Left lung (tissue), 10 donors: Measurements from ENCODE around the gene FAM120A. TPM values are rescaled to one million over a fixed set of nuclear protein-coding genes. Genes with fewer than 3 reads are reported as not detected.
A peak's percentile ranks its signal among the peaks of the same experiment; 100 is the strongest.

Experiments
- ATAC-seq: fragments of 200-7000 bp; cut with Tn5 transposase; one replicate; pipeline ENCODE4 v1.9.1; 2020; ENCODE audit warnings: moderate library complexity
- DNase-seq, 4 donors: peaks; one replicate each; pipeline ENCODE4 v3.0.0-alpha.2; 2013 to 2020
- H3K27ac ChIP-seq, 2 donors: fragments of 200-600 bp; sonication (generic) in 1 of 2; one replicate each; pipeline versions ENCODE4 v1.5.0 to v1.8.0; 2020 to 2021
- H3K27me3 ChIP-seq, 2 donors: fragments of 200-600 bp; sonication (generic) in 1 of 2; one replicate each; pipeline versions ENCODE4 v1.5.0 to v1.8.0; 2020 to 2021
- H3K36me3 ChIP-seq, 2 donors: fragments of 200-600 bp; sonication (generic) in 1 of 2; one replicate each; pipeline versions ENCODE4 v1.5.0 to v1.8.0; 2020 to 2021
- H3K4me1 ChIP-seq, 2 donors: fragments of 200-600 bp; one replicate each; pipeline ENCODE4 v1.8.0; 2021
- H3K4me3 ChIP-seq, 2 donors: fragments of 200-600 bp; sonication (generic) in 1 of 2; one replicate each; pipeline versions ENCODE4 v1.5.0 to v1.8.0; 2020 to 2021; ENCODE audit warnings: mild to moderate bottlenecking in 1 of 2
- H3K9me3 ChIP-seq, 2 donors: fragments of 200-600 bp; sonication (generic) in 1 of 2; one replicate each; pipeline versions ENCODE4 v1.5.0 to v1.8.0; 2020 to 2021
- intact Hi-C, 2 donors: fragments of 100-400 bp; cut with DNase I; formaldehyde crosslinking; loops; one replicate each; pipeline versions ENCODE4 v1.11.2 to v1.14.2; 2022
- polyA plus RNA-seq, 6 donors: library from polyadenylated mRNA; unstranded; fragments of 120-200 nt; gene quantifications; one replicate each; pipeline ENCODE4 v1.2.1, GENCODE V29; 2013; ENCODE audit not compliant: insufficient read length in 6 of 6
- total RNA-seq, 2 donors: library from RNA; stranded (reverse); fragmentation: NEBNext Ultra II Directional; extraction: Animal tissue kit (Norgen Biotek cat#: 25700); gene quantifications; one replicate each; pipeline ENCODE4 v1.2.1, GENCODE V29; 2021
- TF ChIP-seq, protein P1 (sequence below), 2 donors: fragments of 200-600 bp; sonication (generic) in 1 of 2; IDR thresholded peaks; one replicate each; pipeline versions ENCODE4 v1.5.0 to v1.8.0; 2021; ENCODE audit warnings: antibody characterized with exemption in 2 of 2
- donor health status: DM: no; HTN: yes; CAD: no.
- donor health status: DM: no; HTN: no; CAD: no.

The FAM120A gene
- total and polyA plus RNA-seq, 8 donors = 61.0 to 160 (median 74.0) TPM

DNA sequence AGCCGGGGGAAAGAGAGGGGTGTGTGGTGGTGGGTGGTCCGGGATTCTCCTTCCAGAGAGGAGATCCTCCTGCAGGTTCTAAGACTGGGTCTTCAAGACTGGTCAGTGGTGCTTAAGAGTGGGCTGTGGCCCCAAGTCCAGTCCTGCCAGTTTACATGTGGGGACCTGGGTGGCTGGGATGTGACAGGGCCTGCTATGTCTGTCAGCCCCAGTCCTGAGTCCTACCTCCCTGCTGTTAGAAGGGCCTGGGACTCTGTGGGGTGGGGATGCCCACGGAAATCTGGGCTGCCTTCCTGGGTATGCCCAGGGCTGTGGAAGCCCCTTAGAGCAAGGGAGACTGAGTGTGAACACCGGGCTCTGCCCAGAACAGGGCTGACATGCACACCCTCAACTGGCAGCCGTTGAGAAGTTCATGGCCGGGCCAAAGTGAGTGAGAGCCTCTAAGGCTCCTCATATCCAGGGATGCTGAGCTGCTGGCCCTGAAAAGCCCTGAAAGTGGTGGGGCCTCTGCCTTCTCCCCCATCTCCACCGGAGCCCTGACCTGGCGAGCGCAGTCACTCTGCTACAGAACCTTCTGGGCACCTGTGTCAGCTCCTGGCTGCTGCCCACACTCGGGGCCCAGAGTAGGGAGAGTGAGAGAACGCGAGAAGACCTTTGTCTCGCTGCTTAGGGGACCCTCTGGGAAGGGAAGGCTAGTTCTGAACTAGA lies 126.6 kb downstream of the FAM120A start:
- DNase-seq = no peak
- Histone ChIP-seq H3K9me3 (no peaks in the 10 kb centered on the region), H3K4me3 (peak overlapping the region; percentile 67 to 75), H3K27ac (peak overlapping the region; percentile 78 to 93), H3K4me1 (peaks cover 40 to 71% of the 10 kb centered on the region in 2 donors), H3K27me3 (no peaks in the 10 kb centered on the region), H3K36me3 (no peaks in the 10 kb centered on the region)
- ATAC-seq = no peak
- TF ChIP-seq, protein P1, sequence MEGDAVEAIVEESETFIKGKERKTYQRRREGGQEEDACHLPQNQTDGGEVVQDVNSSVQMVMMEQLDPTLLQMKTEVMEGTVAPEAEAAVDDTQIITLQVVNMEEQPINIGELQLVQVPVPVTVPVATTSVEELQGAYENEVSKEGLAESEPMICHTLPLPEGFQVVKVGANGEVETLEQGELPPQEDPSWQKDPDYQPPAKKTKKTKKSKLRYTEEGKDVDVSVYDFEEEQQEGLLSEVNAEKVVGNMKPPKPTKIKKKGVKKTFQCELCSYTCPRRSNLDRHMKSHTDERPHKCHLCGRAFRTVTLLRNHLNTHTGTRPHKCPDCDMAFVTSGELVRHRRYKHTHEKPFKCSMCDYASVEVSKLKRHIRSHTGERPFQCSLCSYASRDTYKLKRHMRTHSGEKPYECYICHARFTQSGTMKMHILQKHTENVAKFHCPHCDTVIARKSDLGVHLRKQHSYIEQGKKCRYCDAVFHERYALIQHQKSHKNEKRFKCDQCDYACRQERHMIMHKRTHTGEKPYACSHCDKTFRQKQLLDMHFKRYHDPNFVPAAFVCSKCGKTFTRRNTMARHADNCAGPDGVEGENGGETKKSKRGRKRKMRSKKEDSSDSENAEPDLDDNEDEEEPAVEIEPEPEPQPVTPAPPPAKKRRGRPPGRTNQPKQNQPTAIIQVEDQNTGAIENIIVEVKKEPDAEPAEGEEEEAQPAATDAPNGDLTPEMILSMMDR (IDR thresholded peaks at IDR 0.05) = no peak
- intact Hi-C loops = no loop called here

GRCh38 chr9:93578844-93579243 lies 127.4 kb downstream of the FAM120A start:
- intact Hi-C loops = no loop called here
- H3K27me3 ChIP-seq = no peaks in the 10 kb centered on the region
- DNase-seq (no peak), ATAC-seq (no peak)
- peaks cover 40 to 71% of the 10 kb centered on the region in 2 donors for H3K4me1 ChIP-seq
- TF ChIP-seq, protein P1 (IDR thresholded peaks at IDR 0.05) = no peak
- peak overlapping the region in 1 of 2 donors; percentile 75 for H3K4me3 ChIP-seq
- no peaks in the 10 kb centered on the region for H3K36me3 ChIP-seq
- no peaks in the 10 kb centered on the region for H3K9me3 ChIP-seq
- H3K27ac ChIP-seq = peak overlapping the region in 1 of 2 donors; percentile 93

GRCh38 chr9:93579711-93580516 lies 128.4 kb downstream of the FAM120A start:
- Histone ChIP-seq H3K27ac (no peak overlapping the region), H3K4me1 (peaks cover 39 to 65% of the 10 kb centered on the region in 2 donors), H3K27me3 (no peaks in the 10 kb centered on the region), H3K9me3 (peaks cover 0 to 4% of the 10 kb centered on the region in 2 donors), H3K36me3 (no peaks in the 10 kb centered on the region), H3K4me3 (no peak overlapping the region)
- DNase-seq (no peak), ATAC-seq (no peak)
- intact Hi-C loops = no loop called here
- TF ChIP-seq, protein P1 (IDR thresholded peaks at IDR 0.05) = no peak

DNA sequence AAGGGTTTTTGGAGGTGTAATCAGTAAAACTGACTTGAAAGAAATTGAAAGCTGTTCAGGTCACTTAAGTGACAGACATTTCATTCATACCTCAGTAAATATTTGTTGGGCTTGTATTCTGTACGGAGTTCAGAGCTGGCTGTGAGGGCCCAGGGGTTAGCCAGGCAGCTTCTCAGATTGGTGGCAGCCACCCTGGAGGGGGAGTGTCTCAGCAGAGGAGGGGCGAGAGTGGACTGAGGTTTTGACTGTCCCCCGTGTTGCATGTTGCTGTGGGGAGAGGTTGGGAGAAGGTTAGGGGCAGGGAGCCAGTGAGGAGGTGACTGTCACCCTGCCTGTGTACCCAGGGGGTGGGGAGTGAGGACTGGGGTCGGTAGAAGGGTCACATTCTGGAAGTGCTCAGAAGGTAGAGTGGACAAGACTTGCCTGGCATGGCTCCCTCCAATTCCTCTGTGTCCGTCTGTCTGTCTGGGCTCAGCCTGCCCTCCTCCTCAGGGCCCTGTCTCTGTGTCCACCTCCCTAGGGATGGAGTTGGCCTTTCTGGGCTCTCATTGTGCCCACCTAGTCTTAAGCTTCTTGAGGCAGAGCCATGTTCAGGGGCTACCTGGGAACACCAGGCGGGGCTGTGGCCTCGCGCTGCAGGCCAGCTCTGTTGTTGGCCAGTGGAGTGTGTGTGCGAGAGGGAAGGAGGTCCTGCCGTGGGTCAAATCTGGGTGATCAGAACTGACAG lies 129.3 kb downstream of the FAM120A start:
- TF ChIP-seq, protein P1 (IDR thresholded peaks at IDR 0.05) = no peak
- Histone ChIP-seq H3K4me3 (no peak overlapping the region), H3K27ac (peak overlapping the region in 1 of 2 donors; percentile 37), H3K36me3 (no peaks in the 10 kb centered on the region), H3K4me1 (peaks cover 32 to 59% of the 10 kb centered on the region in 2 donors), H3K9me3 (peaks cover 0 to 5% of the 10 kb centered on the region in 2 donors), H3K27me3 (no peaks in the 10 kb centered on the region)
- intact Hi-C loops = no loop called here
- DNase-seq (no peak), ATAC-seq (peak; percentile 16)
